Stimulated activated naive CD4-positive, alpha-beta T cell treated with Interleukin-2 at 50 U/mL for 16 hours (primary cell): ENCODE results near the gene SLC25A27.
"Not testable (repeated sequence)": the region's sequence is repeated elsewhere in the genome, so short reads cannot be mapped to it uniquely, and the experiment has no call there.

ENCODE experiments used
- DNase-seq: peaks from one replicate; lab custom pipeline; 2025; lab: John Stamatoyannopoulos, UW

SLC25A27 gene

GRCh38 chr6:46652603-46653438 lies at the start of gene SLC25A27, which contains the start of gene CYP39A1:
Gene SLC25A27 (plus strand): TSS chr6:46652975. CDS start chr6:46653193, 218 bp downstream.
Gene CYP39A1 (minus strand): TSS chr6:46652818. CDS start chr6:46652582, 236 bp downstream.
- DNase-seq = peak; percentile 77

- DNase-seq = no peak
Measured at GRCh38 chr6:46605091-46605797, 47.5 kb upstream of the SLC25A27 start.

- no peak for DNase-seq
Measured at GRCh38 chr6:46606338-46606737, 46.4 kb upstream of the SLC25A27 start.

- DNase-seq = no peak
Measured at GRCh38 chr6:46610862-46611553, 41.8 kb upstream of the SLC25A27 start.

GRCh38 chr6:46612645-46613044 lies 40.1 kb upstream of the SLC25A27 start:
- DNase-seq = no peak

- no peak for DNase-seq
Measured at GRCh38 chr6:46618726-46619125, 34.0 kb upstream of the SLC25A27 start.

GRCh38 chr6:46626228-46626909 lies 26.4 kb upstream of the SLC25A27 start:
- no peak for DNase-seq

- no peak for DNase-seq
Measured at GRCh38 chr6:46626976-46627375, 25.8 kb upstream of the SLC25A27 start.

- no peak for DNase-seq
Measured at GRCh38 chr6:46628498-46628897, 24.3 kb upstream of the SLC25A27 start.

GRCh38 chr6:46628976-46629375 lies 23.8 kb upstream of the SLC25A27 start:
- DNase-seq = no peak

- no peak for DNase-seq
Measured at GRCh38 chr6:46629691-46630090, 23.1 kb upstream of the SLC25A27 start.

GRCh38 chr6:46632053-46632452 lies 20.7 kb upstream of the SLC25A27 start:
- DNase-seq = no peak

GRCh38 chr6:46635462-46635861 lies 17.3 kb upstream of the SLC25A27 start:
- no peak for DNase-seq

- no peak for DNase-seq
Measured at GRCh38 chr6:46637145-46637544, 15.6 kb upstream of the SLC25A27 start.

- no peak for DNase-seq
Measured at GRCh38 chr6:46637933-46638332, 14.8 kb upstream of the SLC25A27 start.

- DNase-seq = no peak
Measured at GRCh38 chr6:46638650-46639049, 14.1 kb upstream of the SLC25A27 start.

- DNase-seq = no peak
Measured at GRCh38 chr6:46642928-46643751, 9.6 kb upstream of the SLC25A27 start.

GRCh38 chr6:46645265-46645664 lies 7.5 kb upstream of the SLC25A27 start:
- DNase-seq = no peak

GRCh38 chr6:46648108-46648507 lies 4.7 kb upstream of the SLC25A27 start:
- not testable (repeated sequence) for DNase-seq

- DNase-seq = no peak
Measured at GRCh38 chr6:46648869-46649492, 3.8 kb upstream of the SLC25A27 start.

GRCh38 chr6:46651006-46651405 lies 1.8 kb upstream of the SLC25A27 start:
- no peak for DNase-seq
